ENCODE data around the gene ARPC4.
"Not testable (repeated sequence)": the region's sequence is repeated elsewhere in the genome, so short reads cannot be mapped to it uniquely, and the experiment has no call there.

Gene ARPC4

DNA sequence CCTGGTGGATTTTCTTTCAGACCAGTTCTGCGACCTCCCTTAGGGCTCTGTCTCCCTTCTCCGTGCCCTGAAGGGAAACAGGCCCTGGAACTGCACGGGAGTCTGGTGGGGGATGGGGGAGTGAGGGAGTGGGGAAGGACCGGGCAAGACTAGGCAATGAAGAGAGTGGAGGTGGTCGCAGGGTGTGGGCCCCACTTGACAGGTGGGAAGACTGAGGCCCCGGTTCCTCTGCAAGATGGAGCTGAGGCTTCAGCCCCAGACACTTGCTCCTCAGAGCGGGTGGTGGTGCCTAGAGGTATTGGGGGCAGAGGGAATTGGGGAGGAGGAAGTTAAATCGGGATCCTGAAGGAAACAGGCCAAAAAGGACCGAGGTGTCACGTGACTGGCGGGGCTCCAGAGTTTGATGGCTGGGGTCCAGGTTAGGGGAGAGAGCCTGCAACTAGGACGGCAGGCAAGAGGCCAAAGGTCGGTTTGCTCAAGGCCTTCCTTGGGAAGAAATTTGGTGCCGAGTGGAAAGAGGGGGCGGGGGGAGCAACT lies 22.5 kb upstream of the ARPC4 start:
- Histone ChIP-seq H3K4me1 (ENCODE audit: control insufficient read depth, insufficient read depth, low read length) (peaks cover 16% of the 10 kb centered on the region), H3K4me3 (ENCODE audit: low read depth, low read length) (peak overlapping the region; percentile 71), H3K27ac (ENCODE audit: low read depth, low read length) (no peak overlapping the region), H3K9me3 (ENCODE audit: control insufficient read depth, insufficient read depth, low read depth, low read length) (no peaks in the 10 kb centered on the region), H3K9ac (ENCODE audit: low read length) (peak overlapping the region; percentile 49), H3K36me3 (ENCODE audit: control insufficient read depth, insufficient read depth, low read length) (no peaks in the 10 kb centered on the region), H3K27me3 (ENCODE audit: control insufficient read depth, insufficient read depth, low read length) (peaks cover 11% of the 10 kb centered on the region)

DNA sequence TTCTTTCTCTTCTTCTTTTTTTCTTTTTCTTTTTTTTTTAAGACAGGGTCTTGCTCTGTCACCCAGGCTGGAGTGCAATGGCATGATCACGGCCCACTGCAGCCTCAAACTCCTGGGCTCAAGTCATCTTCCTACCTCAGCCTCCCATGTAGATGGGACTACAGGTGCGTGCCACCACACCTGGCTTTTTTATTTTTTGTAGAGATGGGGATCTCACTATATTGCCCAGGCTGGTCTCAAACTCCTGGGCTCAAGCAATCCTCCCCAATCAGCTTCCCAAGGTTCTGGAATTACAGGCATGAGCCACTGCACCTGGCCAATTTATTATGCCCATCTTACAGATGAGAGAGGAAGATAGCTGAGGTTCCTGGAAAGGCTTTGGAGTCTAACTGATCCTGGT lies 21.9 kb upstream of the ARPC4 start:
- Histone ChIP-seq H3K27me3 (ENCODE audit: control insufficient read depth, insufficient read depth, low read length) (peaks cover 11% of the 10 kb centered on the region), H3K4me1 (ENCODE audit: control insufficient read depth, insufficient read depth, low read length) (peaks cover 15% of the 10 kb centered on the region)
- H3K9ac ChIP-seq (ENCODE audit: low read length); H3K36me3 ChIP-seq (ENCODE audit: control insufficient read depth, insufficient read depth, low read length); H3K4me3 ChIP-seq (ENCODE audit: low read depth, low read length); H3K9me3 ChIP-seq (ENCODE audit: control insufficient read depth, insufficient read depth, low read depth, low read length); H3K27ac ChIP-seq (ENCODE audit: low read depth, low read length): not testable (repeated sequence)

DNA sequence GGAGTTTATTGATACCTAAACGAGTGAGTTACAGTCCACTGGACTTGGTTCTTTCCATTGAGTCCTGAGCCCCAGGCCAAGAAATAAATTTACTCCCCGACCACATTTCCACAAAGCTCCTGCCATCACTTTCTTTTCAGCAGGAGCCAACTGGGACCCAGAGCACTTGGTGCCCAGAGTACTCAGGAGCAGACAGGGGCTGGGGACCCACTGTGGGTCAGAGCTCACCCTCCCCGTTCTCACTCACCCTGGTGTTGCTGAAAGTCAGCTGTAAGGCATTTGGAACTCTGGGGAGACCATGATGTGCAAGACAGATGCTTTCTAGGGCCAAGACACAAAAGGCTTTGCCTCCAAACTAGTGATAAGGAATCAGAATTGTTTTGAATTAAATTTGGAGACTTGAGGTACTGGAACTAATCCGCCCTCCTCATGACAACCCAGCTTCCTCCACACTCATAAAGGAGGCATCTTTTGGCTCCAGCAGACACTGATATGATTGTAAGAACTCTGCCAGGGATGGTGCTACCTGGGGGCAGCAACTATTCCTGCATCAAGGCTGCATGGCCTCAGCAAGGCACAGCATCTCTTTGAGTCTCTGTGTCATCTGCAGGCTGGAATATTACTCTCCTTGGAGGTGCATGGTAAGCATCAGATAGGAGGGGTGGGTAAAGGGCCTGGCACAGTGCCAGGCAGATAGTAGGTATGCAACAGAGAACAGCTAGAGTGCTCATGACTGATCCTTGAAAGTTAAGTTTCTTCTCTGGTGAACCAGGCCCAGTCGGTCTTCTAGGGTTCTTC lies 15.8 kb upstream of the ARPC4 start:
- no peaks in the 10 kb centered on the region for H3K4me1 ChIP-seq (ENCODE audit: control insufficient read depth, insufficient read depth, low read length)

DNA sequence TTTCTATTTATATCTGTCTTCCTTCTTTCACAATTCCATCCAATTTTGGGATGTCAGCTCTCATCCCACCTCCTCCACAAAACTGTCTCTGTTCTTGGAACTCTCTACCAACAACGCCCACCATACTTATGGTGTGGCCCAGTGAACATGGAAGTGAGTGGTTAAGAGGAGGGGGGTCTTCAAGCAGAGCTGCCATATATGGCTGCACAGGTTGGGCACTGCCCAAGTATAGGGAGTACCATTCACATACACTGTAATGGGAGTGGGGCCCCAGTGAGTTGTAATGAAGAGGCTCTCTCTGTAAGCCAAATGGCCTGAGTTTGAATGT lies 15.2 kb upstream of the ARPC4 start:
- Histone ChIP-seq H3K4me3 (ENCODE audit: low read depth, low read length) (no peak overlapping the region), H3K27ac (ENCODE audit: low read depth, low read length) (no peak overlapping the region), H3K9ac (ENCODE audit: low read length) (no peak overlapping the region), H3K4me1 (ENCODE audit: control insufficient read depth, insufficient read depth, low read length) (no peaks in the 10 kb centered on the region), H3K9me3 (ENCODE audit: control insufficient read depth, insufficient read depth, low read depth, low read length) (no peaks in the 10 kb centered on the region), H3K27me3 (ENCODE audit: control insufficient read depth, insufficient read depth, low read length) (no peaks in the 10 kb centered on the region), H3K36me3 (ENCODE audit: control insufficient read depth, insufficient read depth, low read length) (peaks cover 27% of the 10 kb centered on the region)

More for the DNA sequence above, 15.8 kb upstream of the ARPC4 start:
- Histone ChIP-seq H3K9me3 (ENCODE audit: control insufficient read depth, insufficient read depth, low read depth, low read length) (no peaks in the 10 kb centered on the region), H3K4me3 (ENCODE audit: low read depth, low read length) (no peak overlapping the region), H3K27ac (ENCODE audit: low read depth, low read length) (no peak overlapping the region), H3K9ac (ENCODE audit: low read length) (no peak overlapping the region), H3K27me3 (ENCODE audit: control insufficient read depth, insufficient read depth, low read length) (no peaks in the 10 kb centered on the region), H3K36me3 (ENCODE audit: control insufficient read depth, insufficient read depth, low read length) (peaks cover 22% of the 10 kb centered on the region)

DNA sequence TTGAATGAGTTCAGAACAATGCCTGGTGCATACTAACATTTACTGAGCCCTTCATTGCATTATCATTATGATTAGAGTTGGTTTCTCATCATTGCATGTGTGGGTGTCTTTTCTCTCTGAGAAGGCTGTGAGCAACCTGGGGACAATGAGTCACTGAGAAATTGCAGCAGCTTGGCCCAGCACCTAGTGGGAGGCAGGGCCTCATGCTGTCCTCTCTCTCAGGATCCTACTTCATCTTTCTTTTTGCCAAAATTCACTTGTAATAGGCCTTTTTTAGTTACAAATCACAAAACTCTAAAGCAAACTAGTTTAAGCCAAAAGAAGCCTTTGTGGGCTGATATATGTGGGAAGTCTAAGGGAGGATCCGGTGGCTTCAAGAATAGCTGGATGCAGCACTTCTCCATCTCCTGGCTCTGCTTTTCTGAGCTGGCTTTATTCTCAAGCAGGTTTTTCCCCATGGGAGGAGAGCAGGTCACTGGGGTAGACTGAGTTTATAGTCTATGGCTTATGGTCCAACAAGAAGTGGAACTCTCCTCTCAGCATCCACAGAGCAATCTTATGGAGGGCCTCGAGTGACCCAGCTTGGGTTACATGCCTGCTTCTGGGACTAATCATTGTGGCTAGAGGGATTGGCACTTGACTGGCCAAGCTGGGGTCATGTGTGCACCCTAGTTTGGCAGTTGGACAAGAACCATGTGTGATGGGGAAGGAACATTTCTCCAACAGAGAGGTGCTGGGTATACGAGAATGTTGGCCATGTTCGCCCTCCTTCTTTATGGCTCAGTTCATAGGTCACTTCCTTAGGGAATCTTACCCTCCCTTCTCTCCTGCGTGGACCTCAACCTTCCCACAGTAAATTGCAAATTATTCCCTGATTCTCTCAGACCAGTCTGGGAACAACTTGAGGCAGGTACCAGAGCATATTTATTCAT lies 14.5 kb upstream of the ARPC4 start:
- no peak overlapping the region for H3K27ac ChIP-seq (ENCODE audit: low read depth, low read length)
- no peak overlapping the region for H3K4me3 ChIP-seq (ENCODE audit: low read depth, low read length)
- H3K9ac ChIP-seq (ENCODE audit: low read length), result no peak overlapping the region

DNA sequence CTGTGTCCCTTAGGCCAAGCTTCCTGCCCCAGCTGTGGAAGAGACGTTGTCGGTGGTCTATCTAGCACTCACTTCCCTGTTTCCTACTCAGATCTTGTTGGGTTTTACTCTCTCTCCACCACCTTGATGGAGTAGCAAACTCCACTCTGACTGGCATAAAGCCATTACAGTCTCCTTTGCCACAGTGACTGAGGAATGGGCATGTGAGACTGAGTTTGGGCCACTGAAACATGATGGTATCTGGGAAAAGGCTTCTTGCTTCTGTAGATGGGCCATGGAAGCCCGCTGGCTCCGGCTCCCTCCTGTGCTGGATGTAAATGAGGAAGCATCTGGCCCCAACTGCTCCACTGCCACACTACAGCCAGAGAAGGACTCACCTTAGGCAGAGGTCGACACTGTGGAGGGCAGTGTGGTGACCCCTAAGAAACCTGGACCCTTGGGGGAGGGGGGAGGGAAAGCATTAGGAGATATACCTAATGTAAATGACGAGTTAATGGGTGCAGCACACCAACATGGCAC lies 13.7 kb upstream of the ARPC4 start:
- Histone ChIP-seq H3K9ac (ENCODE audit: low read length) (no peak overlapping the region), H3K4me3 (ENCODE audit: low read depth, low read length) (no peak overlapping the region)

More for the DNA sequence above, 14.5 kb upstream of the ARPC4 start:
- Histone ChIP-seq H3K9me3 (ENCODE audit: control insufficient read depth, insufficient read depth, low read depth, low read length) (no peaks in the 10 kb centered on the region), H3K36me3 (ENCODE audit: control insufficient read depth, insufficient read depth, low read length) (peaks cover 33% of the 10 kb centered on the region), H3K4me1 (ENCODE audit: control insufficient read depth, insufficient read depth, low read length) (no peaks in the 10 kb centered on the region), H3K27me3 (ENCODE audit: control insufficient read depth, insufficient read depth, low read length) (no peaks in the 10 kb centered on the region)

DNA sequence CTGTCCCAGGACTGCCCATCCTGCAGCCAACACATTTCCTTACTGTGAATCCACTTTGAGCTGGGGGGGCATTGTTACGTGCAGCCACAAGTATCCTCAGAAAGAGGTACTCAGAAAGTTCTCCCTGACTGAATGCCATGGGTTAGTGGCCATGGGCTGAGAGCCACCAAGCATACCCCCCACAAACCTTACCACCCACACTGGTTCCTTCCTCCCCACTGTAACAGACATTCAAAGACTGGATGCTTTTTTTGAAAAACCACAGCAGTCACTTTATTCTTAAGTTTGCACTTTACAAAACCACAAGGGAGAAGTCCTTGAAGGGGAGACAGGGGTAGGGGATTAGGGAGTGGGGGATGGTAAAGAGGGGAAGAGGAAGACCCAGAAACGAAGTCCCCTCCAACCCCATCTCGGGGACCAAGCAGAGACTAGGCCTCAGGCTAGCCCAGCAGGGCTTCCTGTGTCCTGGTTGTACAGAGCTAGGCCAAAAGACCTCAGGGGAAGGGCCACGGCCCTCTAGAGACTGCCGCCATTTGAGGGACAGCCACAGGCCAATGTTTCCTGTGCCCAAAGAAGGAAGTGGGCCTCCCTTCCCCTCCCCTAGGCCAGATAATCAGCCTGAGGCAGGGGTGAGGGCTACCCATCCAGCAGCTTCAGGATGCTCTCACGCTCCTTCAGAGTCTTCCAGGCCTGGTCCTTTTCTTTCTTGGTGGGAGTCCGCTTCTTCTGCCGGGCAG lies 13.0 kb upstream of the ARPC4 start:
- H3K27ac ChIP-seq (ENCODE audit: low read depth, low read length), result no peak overlapping the region

More for the DNA sequence above, 13.7 kb upstream of the ARPC4 start:
- H3K27me3 ChIP-seq (ENCODE audit: control insufficient read depth, insufficient read depth, low read length), result no peaks in the 10 kb centered on the region
- H3K9me3 ChIP-seq (ENCODE audit: control insufficient read depth, insufficient read depth, low read depth, low read length), result no peaks in the 10 kb centered on the region
- H3K36me3 ChIP-seq (ENCODE audit: control insufficient read depth, insufficient read depth, low read length), result peaks cover 39% of the 10 kb centered on the region
- H3K27ac ChIP-seq (ENCODE audit: low read depth, low read length), result no peak overlapping the region
- no peaks in the 10 kb centered on the region for H3K4me1 ChIP-seq (ENCODE audit: control insufficient read depth, insufficient read depth, low read length)

DNA sequence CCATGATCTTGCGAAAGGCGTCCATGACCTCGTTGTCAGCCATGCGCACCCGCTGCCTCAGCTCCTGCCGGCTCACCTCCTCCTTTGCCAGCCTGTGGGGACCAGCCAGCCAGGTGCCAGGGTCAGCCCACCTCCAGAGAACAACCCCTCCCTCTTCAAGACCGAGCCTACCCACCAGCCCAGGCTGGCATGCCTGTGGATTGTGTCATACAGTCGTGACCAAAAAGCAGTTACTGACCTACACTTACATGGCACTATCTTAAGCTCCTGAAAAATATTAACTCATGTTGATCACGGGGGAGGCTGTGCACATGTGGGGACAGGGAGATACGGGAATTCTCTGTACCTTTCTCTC lies 12.4 kb upstream of the ARPC4 start:
- Histone ChIP-seq H3K4me1 (ENCODE audit: control insufficient read depth, insufficient read depth, low read length) (no peaks in the 10 kb centered on the region), H3K9ac (ENCODE audit: low read length) (no peak overlapping the region), H3K27me3 (ENCODE audit: control insufficient read depth, insufficient read depth, low read length) (no peaks in the 10 kb centered on the region), H3K4me3 (ENCODE audit: low read depth, low read length) (no peak overlapping the region), H3K36me3 (ENCODE audit: control insufficient read depth, insufficient read depth, low read length) (peaks cover 49% of the 10 kb centered on the region), H3K9me3 (ENCODE audit: control insufficient read depth, insufficient read depth, low read depth, low read length) (no peaks in the 10 kb centered on the region), H3K27ac (ENCODE audit: low read depth, low read length) (no peak overlapping the region)

More for the DNA sequence above, 13.0 kb upstream of the ARPC4 start:
- H3K4me3 ChIP-seq (ENCODE audit: low read depth, low read length), result no peak overlapping the region
- H3K4me1 ChIP-seq (ENCODE audit: control insufficient read depth, insufficient read depth, low read length), result no peaks in the 10 kb centered on the region
- H3K9me3 ChIP-seq (ENCODE audit: control insufficient read depth, insufficient read depth, low read depth, low read length), result no peaks in the 10 kb centered on the region
- H3K36me3 ChIP-seq (ENCODE audit: control insufficient read depth, insufficient read depth, low read length), result peaks cover 43% of the 10 kb centered on the region
- no peaks in the 10 kb centered on the region for H3K27me3 ChIP-seq (ENCODE audit: control insufficient read depth, insufficient read depth, low read length)
- H3K9ac ChIP-seq (ENCODE audit: low read length), result no peak overlapping the region

DNA sequence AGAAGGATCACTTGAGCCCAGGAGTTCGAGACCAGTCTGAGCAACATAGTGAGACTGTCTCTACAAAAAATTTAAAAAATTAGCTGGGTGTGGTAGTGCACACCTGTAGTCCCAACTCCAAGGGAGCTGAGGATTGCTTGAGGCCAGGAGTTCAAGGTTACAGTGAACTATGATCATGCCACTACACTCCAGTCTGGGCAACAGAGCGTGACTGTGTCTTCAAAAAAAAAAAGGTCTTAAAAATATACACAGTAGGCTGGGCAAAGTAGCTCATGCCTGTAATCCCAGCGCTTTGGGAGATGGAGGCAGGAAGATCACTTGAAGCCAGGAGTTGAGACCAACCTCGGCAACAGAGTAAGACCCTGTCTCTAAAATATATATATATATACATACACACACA lies 12.0 kb upstream of the ARPC4 start:
- H3K9ac ChIP-seq (ENCODE audit: low read length), result no peak overlapping the region
- peaks cover 52% of the 10 kb centered on the region for H3K36me3 ChIP-seq (ENCODE audit: control insufficient read depth, insufficient read depth, low read length)
- H3K4me3 ChIP-seq (ENCODE audit: low read depth, low read length), result no peak overlapping the region
- H3K27me3 ChIP-seq (ENCODE audit: control insufficient read depth, insufficient read depth, low read length), result no peaks in the 10 kb centered on the region
- no peaks in the 10 kb centered on the region for H3K4me1 ChIP-seq (ENCODE audit: control insufficient read depth, insufficient read depth, low read length)
- no peaks in the 10 kb centered on the region for H3K9me3 ChIP-seq (ENCODE audit: control insufficient read depth, insufficient read depth, low read depth, low read length)
- H3K27ac ChIP-seq (ENCODE audit: low read depth, low read length), result no peak overlapping the region

DNA sequence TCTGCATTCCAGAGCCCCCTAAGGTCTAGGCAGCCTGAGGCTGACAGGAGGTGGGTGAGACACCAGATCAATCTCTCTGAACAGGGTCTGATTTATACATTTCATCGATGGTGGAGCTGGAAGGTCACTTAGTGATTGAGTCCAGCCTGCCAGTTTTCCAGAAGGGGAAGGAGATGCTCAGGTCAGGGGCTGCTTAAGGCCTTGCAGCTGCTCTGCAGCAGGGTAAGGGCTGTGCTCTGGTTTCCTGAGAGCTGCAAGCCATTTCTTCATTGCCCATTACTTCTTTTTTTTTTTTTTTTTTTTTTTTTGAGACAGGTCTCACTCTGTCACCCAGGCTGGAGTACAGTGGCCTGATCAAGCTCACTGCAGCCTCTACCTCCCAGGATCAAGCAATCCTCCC lies 11.3 kb upstream of the ARPC4 start:
- no peaks in the 10 kb centered on the region for H3K9me3 ChIP-seq (ENCODE audit: control insufficient read depth, insufficient read depth, low read depth, low read length)
- no peak overlapping the region for H3K9ac ChIP-seq (ENCODE audit: low read length)
- no peaks in the 10 kb centered on the region for H3K4me1 ChIP-seq (ENCODE audit: control insufficient read depth, insufficient read depth, low read length)
- H3K4me3 ChIP-seq (ENCODE audit: low read depth, low read length), result no peak overlapping the region
- H3K36me3 ChIP-seq (ENCODE audit: control insufficient read depth, insufficient read depth, low read length), result peaks cover 58% of the 10 kb centered on the region
- H3K27ac ChIP-seq (ENCODE audit: low read depth, low read length), result no peak overlapping the region
- H3K27me3 ChIP-seq (ENCODE audit: control insufficient read depth, insufficient read depth, low read length), result no peaks in the 10 kb centered on the region
